HCT116 (cell line): Measurements from ENCODE around the gene IL17C. TPM values are rescaled to one million over a fixed set of nuclear protein-coding genes. Genes with fewer than 3 reads are reported as not detected.

Source experiments
- ATAC-seq: fragments of 200-7000 bp; cut with Tn5 transposase; 2 replicates; pipeline ENCODE4 v1.9.1; 2020; ENCODE audit warnings: mild to moderate bottlenecking, moderate library complexity
- BruUV-seq: library from RNA; stranded (reverse); fragments of 400-500 nt; replicated peaks from 2 replicates; lab custom pipeline; 2021; lab: Mats Ljungman, UMichigan
- CTCF ChIA-PET: fragments of 300-600 bp; sonication (Branson Sonifier 250); formaldehyde crosslinking; loops from one replicate; lab custom pipeline; 2021; ENCODE audit warnings: antibody characterized with exemption; lab: Charles Lee
- POLR2A ChIA-PET: fragments of 300-600, 350-600 bp; sonication (Branson Sonifier 250); formaldehyde crosslinking; loops from one replicate; lab custom pipeline; 2021; ENCODE audit warnings: antibody characterized with exemption; lab: Charles Lee
- RAD21 ChIA-PET, 2 experiments: fragments of 300-600 bp; sonication (Branson Sonifier 250); formaldehyde crosslinking; loops; one replicate each; lab custom pipeline; 2023; ENCODE audit warnings: low total read pairs in 2 of 2; ENCODE audit not compliant: uncharacterized antibody in 2 of 2, unreplicated experiment in 2 of 2, low non-redundant PET in 1 of 2; lab: Charles Lee
- DNase-seq: peaks from one replicate; pipeline ENCODE4 v3.0.0-alpha.2; 2010; ENCODE audit warnings: low read depth, low spot score
- H2AFZ ChIP-seq: fragments of 200-600 bp; shearing (Covaris generic), sonication (generic); 2 replicates; pipeline ENCODE4 v1.6.1; 2017; ENCODE audit warnings: low read depth, mixed run types, mixed read lengths, antibody characterized with exemption, low read length; ENCODE audit not compliant: poor library complexity, severe bottlenecking
- H3K27ac ChIP-seq: 2 replicates; pipeline ENCODE4 v1.5.1; 2012; ENCODE audit warnings: low read depth, low read length
- H3K27me3 ChIP-seq: fragments of 200-600 bp; sonication (generic); 2 replicates; pipeline ENCODE4 v1.6.1; 2016; ENCODE audit warnings: mixed run types, low read length, mixed read lengths; ENCODE audit not compliant: insufficient read depth
- H3K36me3 ChIP-seq, 2 experiments: fragments of 200-500 bp in 1 of 2; fragments of 200-600 bp in 1 of 2; sonication (Bioruptor generic) in 1 of 2; sonication (generic) in 1 of 2; 2 replicates each; pipeline versions ENCODE4 v1.5.1 to v1.6.1; 2014 to 2016; ENCODE audit warnings: low read length in 2 of 2, inconsistent platforms in 1 of 2, mixed read lengths in 1 of 2, mixed run types in 1 of 2; ENCODE audit not compliant: insufficient read depth in 2 of 2, control insufficient read depth in 1 of 2
- H3K4me1 ChIP-seq, 2 experiments: fragments of 200-600 bp in 1 of 2; sonication (generic) in 1 of 2; 2 replicates each; pipeline versions ENCODE4 v1.5.1 to v1.6.1; 2012 to 2017; ENCODE audit warnings: low read length in 2 of 2, inconsistent platforms in 1 of 2, mild to moderate bottlenecking in 1 of 2, mixed read lengths in 1 of 2, mixed run types in 1 of 2, moderate library complexity in 1 of 2; ENCODE audit not compliant: insufficient read depth in 2 of 2, control insufficient read depth in 1 of 2
- H3K4me2 ChIP-seq: fragments of 200-600 bp; sonication (generic); 2 replicates; pipeline ENCODE4 v1.6.1; 2017; ENCODE audit warnings: mixed run types, low read length, mixed read lengths
- H3K4me3 ChIP-seq, 2 experiments: fragments of 200-600 bp in 1 of 2; sonication (generic) in 1 of 2; replicated peaks in 1 of 2; 2 replicates each; pipeline ENCODE4 v1.5.1; 2011 to 2016; ENCODE audit warnings: low read length in 2 of 2, control low read depth in 1 of 2, low read depth in 1 of 2, mild to moderate bottlenecking in 1 of 2, mixed read lengths in 1 of 2, mixed run types in 1 of 2
- H3K79me2 ChIP-seq: fragments of 200-600 bp; sonication (generic); 2 replicates; pipeline ENCODE4 v1.6.1; 2017; ENCODE audit warnings: mild to moderate bottlenecking, mixed run types, low read length, moderate library complexity, mixed read lengths; ENCODE audit not compliant: insufficient read depth
- H3K9ac ChIP-seq: fragments of 200-600 bp; sonication (generic); 2 replicates; pipeline ENCODE4 v1.6.1; 2016; ENCODE audit warnings: low read length, mixed read lengths
- H3K9me2 ChIP-seq: fragments of 200-600 bp; sonication (generic), shearing (Covaris generic); 2 replicates; pipeline ENCODE4 v1.6.1; 2017; ENCODE audit warnings: mixed run types, mild to moderate bottlenecking, moderate library complexity; ENCODE audit not compliant: insufficient read depth
- H3K9me3 ChIP-seq, 2 experiments: fragments of 200-500 bp in 1 of 2; fragments of 200-600 bp in 1 of 2; sonication (Bioruptor generic) in 1 of 2; sonication (generic) in 1 of 2; 2 replicates each; pipeline ENCODE4 v1.6.1; 2014 to 2017; ENCODE audit warnings: low read length in 2 of 2, mixed read lengths in 2 of 2, inconsistent platforms in 1 of 2, low read depth in 1 of 2, mild to moderate bottlenecking in 1 of 2, mixed run types in 1 of 2, moderate library complexity in 1 of 2; ENCODE audit not compliant: control insufficient read depth in 1 of 2, insufficient read depth in 1 of 2
- H4K20me1 ChIP-seq: fragments of 200-600 bp; sonication (generic), shearing (Covaris generic); 2 replicates; pipeline ENCODE4 v1.6.1; 2017; ENCODE audit warnings: mixed run types, mild to moderate bottlenecking, moderate library complexity; ENCODE audit not compliant: insufficient read depth
- CEBPB ChIP-seq: IDR thresholded peaks from 2 replicates; pipeline ENCODE4 v1.6.1; 2012; ENCODE audit warnings: low read depth
- EZH2 ChIP-seq: fragments of 200-600 bp; sonication (generic); IDR thresholded peaks from 2 replicates; pipeline ENCODE4 v1.6.1; 2017; ENCODE audit warnings: antibody characterized with exemption, mixed run types
- EZH2phosphoT487 ChIP-seq: fragments of 200-600 bp; IDR thresholded peaks from 2 replicates; pipeline ENCODE4 v1.6.1; 2018; ENCODE audit warnings: antibody characterized with exemption, borderline replicate concordance
- FOSL1 ChIP-seq: IDR thresholded peaks from 2 replicates; pipeline ENCODE4 v1.6.1; 2012; ENCODE audit warnings: low read depth
- POLR2AphosphoS5 ChIP-seq: IDR thresholded peaks from 2 replicates; pipeline ENCODE4 v1.6.1; 2011; ENCODE audit warnings: mild to moderate bottlenecking, low read depth, low read length, moderate library complexity
- SP1 ChIP-seq: IDR thresholded peaks from 2 replicates; pipeline ENCODE4 v1.6.1; 2012; ENCODE audit warnings: low read depth
- TCF7L2 ChIP-seq: IDR thresholded peaks from 2 replicates; pipeline ENCODE4 v1.7.0; 2011; ENCODE audit warnings: borderline replicate concordance, inconsistent platforms; ENCODE audit not compliant: insufficient read depth, insufficient read length; ENCODE audit errors: extremely low read depth
- ZFX ChIP-seq: fragments of 450-650 bp; IDR thresholded peaks from 2 replicates; pipeline ENCODE4 v1.6.1; 2017
- intact Hi-C: fragments of 100-400 bp; cut with micrococcal nuclease; formaldehyde crosslinking; loops from 2 replicates; pipeline ENCODE4 v1.10.0; 2022
- total RNA-seq: library from RNA; stranded (reverse); gene quantifications from one replicate; pipeline ENCODE4 v1.2.1, GENCODE V29; 2021; ENCODE audit not compliant: unreplicated experiment
- TF ChIP-seq, protein P1 (sequence below): IDR thresholded peaks from 2 replicates; pipeline ENCODE4 v1.6.1; 2011; ENCODE audit warnings: mild to moderate bottlenecking, low read length, moderate library complexity; ENCODE audit not compliant: insufficient replicate concordance; ENCODE audit errors: extremely low read depth
- TF ChIP-seq, protein P2 (sequence below): IDR thresholded peaks from 2 replicates; pipeline ENCODE4 v1.6.1; 2012

Gene IL17C
- total RNA-seq, 1 experiment from 2014 or later: not detected

DNA sequence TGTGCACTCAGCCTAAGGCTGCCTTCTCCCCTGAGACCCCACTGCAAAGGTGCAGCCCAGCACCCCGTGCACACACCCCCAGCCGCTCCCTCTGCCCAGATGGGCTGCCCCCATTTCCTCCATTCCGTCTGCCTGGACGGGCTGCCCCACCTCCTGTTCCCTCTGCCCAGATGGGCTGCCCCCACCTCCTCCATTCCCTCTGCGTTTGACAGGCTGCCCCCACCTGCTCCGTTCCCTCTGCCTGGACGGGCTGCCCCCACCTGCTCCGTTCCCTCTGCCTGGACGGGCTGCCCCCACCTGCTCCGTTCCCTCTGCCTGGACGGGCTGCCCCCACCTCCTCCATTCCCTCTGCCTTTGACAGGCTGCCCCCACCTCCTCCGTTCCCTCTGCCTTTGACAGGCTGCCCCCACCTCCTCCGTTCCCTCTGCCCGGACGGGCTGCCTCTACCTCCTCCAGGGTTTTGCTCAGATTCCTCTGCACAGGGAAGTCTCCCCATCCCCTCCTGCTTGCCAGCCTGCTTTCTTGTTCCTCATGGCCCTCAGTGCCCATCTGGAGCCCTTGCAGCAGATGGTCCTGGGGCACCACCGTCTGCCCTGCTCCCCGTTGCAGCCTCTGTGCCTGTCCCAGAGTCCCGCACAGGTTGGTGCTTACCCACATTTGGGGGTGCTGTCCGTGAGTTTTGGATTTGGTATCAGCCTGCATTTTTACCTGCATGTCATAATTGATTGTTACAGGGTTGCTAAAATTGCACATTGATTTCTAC is 23.4 kb upstream of the IL17C start:
- Histone ChIP-seq H3K27ac (no peak overlapping the region), H3K4me3 (no peak overlapping the region), H3K9me3 (no peaks in the 10 kb centered on the region), H3K9me2 (no peaks in the 10 kb centered on the region), H2AFZ (no peak overlapping the region), H3K4me1 (no peaks in the 10 kb centered on the region), H3K36me3 (peaks cover 24 to 52% of the 10 kb centered on the region in 2 experiments; a peak in 3 of 4 replicates), H4K20me1 (peaks cover 9% of the 10 kb centered on the region; the same call in 1 of the 2 replicates), H3K79me2 (peaks cover 90% of the 10 kb centered on the region), H3K4me2 (no peak overlapping the region), H3K27me3 (no peaks in the 10 kb centered on the region), H3K9ac (no peak overlapping the region)
- ChIA-PET CTCF (no interaction called here), POLR2A (no interaction called here), RAD21 (no interaction called here)
- TF ChIP-seq CEBPB: no peak
- TF ChIP-seq POLR2AphosphoS5: no peak
- TF ChIP-seq FOSL1: no peak
- TF ChIP-seq, protein P1, sequence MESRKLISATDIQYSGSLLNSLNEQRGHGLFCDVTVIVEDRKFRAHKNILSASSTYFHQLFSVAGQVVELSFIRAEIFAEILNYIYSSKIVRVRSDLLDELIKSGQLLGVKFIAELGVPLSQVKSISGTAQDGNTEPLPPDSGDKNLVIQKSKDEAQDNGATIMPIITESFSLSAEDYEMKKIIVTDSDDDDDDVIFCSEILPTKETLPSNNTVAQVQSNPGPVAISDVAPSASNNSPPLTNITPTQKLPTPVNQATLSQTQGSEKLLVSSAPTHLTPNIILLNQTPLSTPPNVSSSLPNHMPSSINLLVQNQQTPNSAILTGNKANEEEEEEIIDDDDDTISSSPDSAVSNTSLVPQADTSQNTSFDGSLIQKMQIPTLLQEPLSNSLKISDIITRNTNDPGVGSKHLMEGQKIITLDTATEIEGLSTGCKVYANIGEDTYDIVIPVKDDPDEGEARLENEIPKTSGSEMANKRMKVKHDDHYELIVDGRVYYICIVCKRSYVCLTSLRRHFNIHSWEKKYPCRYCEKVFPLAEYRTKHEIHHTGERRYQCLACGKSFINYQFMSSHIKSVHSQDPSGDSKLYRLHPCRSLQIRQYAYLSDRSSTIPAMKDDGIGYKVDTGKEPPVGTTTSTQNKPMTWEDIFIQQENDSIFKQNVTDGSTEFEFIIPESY: no peak
- TF ChIP-seq ZFX: no peak
- no peak for TF ChIP-seq EZH2
- TF ChIP-seq, protein P2, sequence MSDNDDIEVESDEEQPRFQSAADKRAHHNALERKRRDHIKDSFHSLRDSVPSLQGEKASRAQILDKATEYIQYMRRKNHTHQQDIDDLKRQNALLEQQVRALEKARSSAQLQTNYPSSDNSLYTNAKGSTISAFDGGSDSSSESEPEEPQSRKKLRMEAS: no peak
- TF ChIP-seq SP1: no peak
- TF ChIP-seq EZH2phosphoT487: no peak
- TF ChIP-seq TCF7L2: no peak
- DNase-seq (no peak), ATAC-seq (no peak)
- intact Hi-C loops: no loop called here
- no TSS peak for BruUV-seq
